Activated CD4-positive, alpha-beta T cell treated with anti-CD3 and anti-CD28 coated beads, Interleukin-2, Interleukin-4, amounts not matched to agents 100 ng/mL and 50 ng/mL, durations not matched to agents 16 hours and 8 hours (primary cell): ENCODE data around the gene DDX23.
"Not testable (repeated sequence)": the region's sequence is repeated elsewhere in the genome, so short reads cannot be mapped to it uniquely, and the experiment has no call there.

Experiments used
- DNase-seq: peaks from one replicate; pipeline ENCODE4 v3.0.0-alpha.2; 2020; ENCODE audit warnings: low spot score

DDX23 gene

GRCh38 chr12:48851883-48852733, at the start of gene DDX23:
DDX23 (minus strand) TSS chr12:48852163; CDS start chr12:48845782, 6,381 bp downstream.
- peak; percentile 98 for DNase-seq

DNA sequence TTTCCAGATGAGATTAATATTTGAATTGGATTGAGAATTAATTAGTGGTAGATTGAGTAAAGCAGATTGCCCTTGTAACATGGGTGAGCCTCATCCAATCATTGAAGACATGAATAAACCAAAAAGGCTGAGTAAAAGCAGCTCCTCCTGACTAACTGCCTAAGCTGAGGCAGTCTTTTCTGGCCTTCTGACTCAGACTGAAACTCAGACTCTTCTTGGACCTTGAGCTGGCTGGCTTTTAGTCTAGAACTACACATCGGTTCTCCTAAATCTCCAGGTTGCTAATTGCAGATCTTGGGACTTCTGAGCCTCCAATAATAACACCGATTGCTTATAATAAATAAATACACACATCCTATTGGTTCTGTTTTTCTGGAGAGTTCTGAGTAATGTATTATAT, 49.3 kb upstream of the DDX23 start:
- DNase-seq: peak; percentile 72

- DNase-seq: no peak
These were observed 47.7 kb upstream of the DDX23 start for GRCh38 chr12:48899651-48900050.

DNA sequence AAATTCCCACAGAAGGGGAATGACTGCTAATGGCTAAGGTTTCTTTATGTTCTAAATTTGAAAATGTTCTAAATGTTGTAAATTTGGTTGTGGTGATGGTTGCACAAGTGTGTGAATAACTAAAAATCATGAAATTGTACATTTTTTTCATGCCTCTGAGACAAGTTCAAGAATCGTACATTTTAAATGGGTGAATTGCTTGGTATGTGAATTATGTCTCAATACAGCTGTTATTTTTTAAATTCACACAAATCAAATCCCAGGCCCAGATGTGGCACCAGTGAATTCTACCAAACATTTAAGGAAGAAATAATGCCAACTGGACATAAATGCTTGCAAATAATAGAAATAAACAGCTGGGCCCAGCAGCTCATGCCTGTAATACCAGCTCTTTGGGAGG, 42.3 kb upstream of the DDX23 start:
- DNase-seq: no peak

- peak; percentile 75 for DNase-seq
These were observed 38.9 kb upstream of the DDX23 start for GRCh38 chr12:48890657-48891418.

- DNase-seq: no peak
These were observed 37.7 kb upstream of the DDX23 start for GRCh38 chr12:48889679-48890078.

GRCh38 chr12:48883305-48884161, 31.6 kb upstream of the DDX23 start:
- DNase-seq: no peak

DNA sequence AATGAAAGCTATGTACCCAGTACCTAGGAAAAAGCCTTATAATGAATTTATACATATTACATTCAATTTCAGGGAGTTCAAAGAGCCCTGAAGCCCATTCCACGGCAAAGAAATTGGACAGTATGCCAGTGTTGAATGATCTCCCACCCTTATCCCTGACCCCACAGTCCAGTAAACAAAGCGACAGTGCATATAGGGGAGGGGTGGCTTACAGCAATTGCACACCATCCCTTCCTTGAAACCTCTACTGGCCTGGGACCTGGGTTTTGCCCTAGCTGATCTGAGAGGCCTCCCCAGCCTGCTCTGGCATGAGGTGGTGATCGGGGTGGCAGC, 31.0 kb upstream of the DDX23 start:
- DNase-seq: no peak

DNA sequence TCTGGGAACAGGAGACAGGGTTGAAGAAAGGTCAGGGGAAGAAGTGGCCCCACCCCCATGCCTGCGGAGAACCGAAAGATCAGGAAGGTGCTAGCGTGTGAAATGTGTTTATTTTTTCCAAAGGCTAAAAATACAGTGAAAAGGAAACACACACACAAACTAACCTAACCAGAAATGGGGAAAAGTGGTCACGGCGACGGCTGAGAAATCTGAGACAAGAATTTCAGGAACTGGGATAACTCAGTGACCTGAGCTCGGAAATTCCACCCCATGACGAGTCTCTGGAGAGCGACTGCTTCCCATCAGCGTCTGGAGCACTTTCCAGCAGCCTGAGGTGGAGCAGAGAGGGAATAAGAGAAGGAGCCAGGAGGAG, 30.3 kb upstream of the DDX23 start:
- DNase-seq: no peak

DNA sequence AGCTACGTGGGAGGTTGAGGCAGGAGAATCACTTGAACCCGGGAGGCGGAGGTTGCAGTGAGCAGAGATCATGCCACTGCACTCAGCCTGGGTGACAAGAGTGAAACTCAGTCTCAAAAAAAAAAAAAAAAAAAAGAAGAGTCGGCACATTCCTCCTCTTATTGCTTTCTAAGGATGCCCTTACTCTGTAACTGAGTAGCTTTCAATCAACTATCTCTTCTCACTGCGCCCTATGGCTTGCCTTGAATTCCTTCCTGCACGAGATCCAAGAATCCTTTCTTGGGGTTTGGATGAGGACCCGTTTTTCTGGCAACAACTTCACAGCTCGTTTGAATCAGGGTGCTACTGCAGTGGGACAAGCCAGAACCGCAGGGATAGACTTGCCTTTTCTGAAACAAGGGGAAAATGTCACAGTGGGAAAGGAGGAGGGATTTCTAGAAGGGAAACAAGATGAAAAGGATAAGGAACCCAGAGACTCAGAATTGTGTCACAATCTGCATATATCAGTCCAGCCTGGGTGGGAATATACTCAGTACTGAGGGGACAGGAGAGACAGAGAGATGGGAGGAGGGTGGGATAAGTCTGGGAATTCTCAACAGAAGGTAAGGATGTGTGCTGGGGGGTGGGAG, 29.8 kb upstream of the DDX23 start:
- DNase-seq: no peak

- DNase-seq: no peak
These were observed 28.7 kb upstream of the DDX23 start for GRCh38 chr12:48880647-48881046.

DNA sequence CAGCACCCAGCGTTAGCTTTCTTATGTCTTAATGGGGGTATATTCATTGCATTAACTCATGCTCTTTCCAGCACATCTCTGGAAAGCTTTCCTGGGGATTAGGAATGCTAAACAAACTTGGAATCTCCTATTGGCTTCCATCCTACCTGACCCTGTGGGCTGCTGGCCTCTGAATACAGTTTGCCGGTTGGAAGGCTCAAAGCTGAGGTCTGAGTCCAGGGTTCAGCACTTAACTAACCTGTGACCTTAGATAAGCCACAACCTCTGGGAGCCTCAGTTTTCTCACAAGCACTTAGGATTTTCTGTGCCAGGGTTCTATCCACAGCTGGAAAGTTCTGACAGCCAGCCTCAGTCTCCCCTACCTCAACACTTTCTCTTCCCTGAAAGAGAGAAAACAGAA, 26.6 kb upstream of the DDX23 start:
- no peak for DNase-seq

- no peak for DNase-seq
These were observed 24.1 kb upstream of the DDX23 start for GRCh38 chr12:48875944-48876515.

GRCh38 chr12:48873534-48873933, 21.6 kb upstream of the DDX23 start:
- DNase-seq: not testable (repeated sequence)

DNA sequence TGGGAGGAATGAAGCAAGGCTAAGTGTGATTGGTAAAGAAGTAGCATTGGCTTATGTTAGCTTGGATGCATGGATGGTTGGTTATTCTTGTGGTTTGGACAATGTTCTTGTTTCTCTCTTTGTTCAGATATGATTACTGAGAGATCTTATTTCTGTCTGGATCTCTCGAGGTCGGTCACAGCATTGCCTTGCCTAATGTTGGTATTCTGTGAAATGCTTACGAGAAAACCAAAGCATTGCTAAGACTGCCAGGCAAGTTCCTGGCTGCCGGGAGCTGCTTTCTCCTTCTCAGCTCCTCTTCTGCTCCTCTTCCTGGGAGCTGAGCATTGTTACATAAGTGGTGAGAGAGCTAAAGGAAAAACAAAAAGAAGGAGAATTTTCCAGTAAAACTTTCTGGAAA, 21.1 kb upstream of the DDX23 start:
- DNase-seq: no peak

DNA sequence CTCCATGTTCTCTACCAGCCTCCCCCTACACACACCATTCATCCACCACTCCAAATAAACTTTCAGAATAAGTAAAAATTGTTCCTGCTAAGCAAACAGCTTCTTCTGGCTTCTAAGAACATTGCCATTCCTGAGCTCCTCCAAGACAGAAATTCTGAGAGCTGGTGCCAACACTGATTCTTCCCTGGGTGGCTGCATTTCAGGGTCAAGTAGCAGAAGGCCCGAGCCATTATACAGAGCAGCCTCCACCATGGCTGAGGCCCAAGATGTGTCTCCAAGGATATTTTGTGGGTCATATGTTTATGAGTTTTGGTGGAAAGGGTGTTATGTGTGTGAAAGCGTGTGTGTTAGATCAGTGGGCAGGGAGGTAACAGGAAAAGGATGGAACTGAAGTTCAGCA, 17.2 kb upstream of the DDX23 start:
- DNase-seq: no peak

GRCh38 chr12:48868451-48868850, 16.5 kb upstream of the DDX23 start:
- DNase-seq: no peak

DNA sequence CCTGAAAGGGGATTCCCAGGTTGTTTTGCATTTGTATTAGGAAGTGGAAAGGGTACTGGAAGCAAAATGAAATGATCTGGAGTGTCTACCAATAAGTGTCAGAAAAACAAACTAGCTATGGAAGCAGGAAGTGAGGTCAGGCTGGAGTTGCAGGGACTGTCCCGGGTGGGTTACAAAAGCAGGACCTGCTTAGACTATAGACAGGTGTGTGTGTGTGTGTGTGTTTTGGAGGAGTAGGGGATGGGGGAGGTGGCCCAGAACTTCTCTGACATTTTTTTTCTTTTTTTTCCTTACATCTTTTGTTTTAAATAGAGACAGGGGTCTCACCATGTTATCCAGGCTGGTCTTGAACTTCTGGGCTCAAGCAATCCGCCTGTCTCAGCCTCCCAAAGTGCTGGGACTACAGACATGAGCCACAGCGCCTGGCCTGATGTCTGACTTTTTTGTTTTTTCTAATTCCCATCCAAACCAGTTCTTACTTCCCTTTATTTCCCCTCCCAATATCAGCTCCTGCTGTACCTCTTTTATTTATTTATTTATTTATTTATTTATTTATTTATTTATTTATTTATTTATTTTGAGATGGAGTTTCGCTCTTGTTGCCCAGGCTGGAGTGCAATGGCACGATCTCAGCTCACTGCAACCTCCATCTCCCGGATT, 14.2 kb upstream of the DDX23 start:
- no peak for DNase-seq

- DNase-seq: peak; percentile 92
These were observed 13.5 kb upstream of the DDX23 start, which contains the start of gene RND1 for GRCh38 chr12:48865281-48866051. RND1 (minus strand) TSS chr12:48865870; CDS start chr12:48865767, 103 bp downstream.

DNA sequence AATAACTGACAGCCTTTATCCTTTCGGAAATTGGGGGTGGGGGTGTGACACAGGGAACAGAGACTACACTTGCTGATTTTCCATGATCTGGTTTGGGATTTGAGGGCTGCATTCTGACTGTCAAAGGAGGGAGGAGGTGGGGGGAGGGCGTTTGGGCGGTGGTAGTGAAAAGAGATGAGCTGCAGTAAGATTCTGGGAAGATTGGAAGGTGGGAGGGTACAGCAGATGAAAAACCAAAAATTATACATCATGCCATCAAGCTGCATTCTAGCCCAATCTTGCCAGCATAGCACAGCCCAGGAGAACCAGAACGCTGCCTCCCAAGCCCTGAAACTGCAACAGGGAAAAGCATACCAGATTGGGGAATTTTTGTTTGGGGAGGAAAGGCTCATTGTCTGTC, 11.3 kb upstream of the DDX23 start:
- DNase-seq: no peak
